ENCODE results near the gene ESPN.

ESPN gene, protein sequence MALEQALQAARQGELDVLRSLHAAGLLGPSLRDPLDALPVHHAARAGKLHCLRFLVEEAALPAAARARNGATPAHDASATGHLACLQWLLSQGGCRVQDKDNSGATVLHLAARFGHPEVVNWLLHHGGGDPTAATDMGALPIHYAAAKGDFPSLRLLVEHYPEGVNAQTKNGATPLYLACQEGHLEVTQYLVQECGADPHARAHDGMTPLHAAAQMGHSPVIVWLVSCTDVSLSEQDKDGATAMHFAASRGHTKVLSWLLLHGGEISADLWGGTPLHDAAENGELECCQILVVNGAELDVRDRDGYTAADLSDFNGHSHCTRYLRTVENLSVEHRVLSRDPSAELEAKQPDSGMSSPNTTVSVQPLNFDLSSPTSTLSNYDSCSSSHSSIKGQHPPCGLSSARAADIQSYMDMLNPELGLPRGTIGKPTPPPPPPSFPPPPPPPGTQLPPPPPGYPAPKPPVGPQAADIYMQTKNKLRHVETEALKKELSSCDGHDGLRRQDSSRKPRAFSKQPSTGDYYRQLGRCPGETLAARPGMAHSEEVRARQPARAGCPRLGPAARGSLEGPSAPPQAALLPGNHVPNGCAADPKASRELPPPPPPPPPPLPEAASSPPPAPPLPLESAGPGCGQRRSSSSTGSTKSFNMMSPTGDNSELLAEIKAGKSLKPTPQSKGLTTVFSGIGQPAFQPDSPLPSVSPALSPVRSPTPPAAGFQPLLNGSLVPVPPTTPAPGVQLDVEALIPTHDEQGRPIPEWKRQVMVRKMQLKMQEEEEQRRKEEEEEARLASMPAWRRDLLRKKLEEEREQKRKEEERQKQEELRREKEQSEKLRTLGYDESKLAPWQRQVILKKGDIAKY

DNA sequence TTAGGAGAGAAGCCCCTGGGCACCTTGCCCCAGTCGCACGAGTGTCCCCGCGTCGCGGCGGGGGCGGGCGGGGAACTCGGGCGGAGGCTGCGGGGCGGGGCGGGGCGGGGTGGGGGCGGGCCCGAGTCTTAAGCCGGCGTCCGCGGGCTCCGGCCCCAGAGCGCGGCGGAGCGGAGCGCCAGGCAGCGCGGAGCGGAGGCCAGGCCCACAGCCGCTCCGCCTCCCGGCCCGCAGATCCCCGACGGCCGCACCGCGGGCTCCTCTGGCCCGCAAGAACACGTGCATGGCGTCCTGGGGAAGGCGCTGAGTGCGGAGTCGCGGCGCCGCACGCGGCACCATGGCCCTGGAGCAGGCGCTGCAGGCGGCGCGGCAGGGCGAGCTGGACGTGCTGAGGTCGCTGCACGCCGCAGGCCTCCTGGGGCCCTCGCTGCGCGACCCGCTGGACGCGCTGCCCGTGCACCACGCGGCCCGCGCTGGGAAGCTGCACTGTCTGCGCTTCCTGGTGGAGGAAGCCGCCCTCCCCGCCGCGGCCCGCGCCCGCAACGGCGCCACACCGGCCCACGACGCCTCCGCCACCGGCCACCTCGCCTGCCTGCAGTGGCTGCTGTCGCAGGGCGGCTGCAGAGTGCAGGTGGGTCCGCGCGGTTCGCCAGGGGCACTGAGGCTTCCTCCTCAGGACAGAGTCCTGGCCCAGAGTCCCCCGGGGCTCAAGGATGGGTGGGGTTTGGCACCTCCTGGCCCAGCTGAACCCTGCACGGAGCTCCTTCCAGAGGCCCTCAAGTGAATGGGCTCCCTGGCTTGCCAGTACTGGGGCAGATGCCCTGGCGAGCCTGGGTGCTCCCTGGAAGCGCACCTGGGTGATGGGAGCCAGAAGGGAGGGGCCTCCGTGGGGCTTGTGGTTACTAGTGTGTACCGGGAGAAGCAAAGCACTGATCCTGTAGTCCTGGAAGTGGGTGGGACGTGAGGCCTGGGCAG is at the start of gene ESPN:
Gene ESPN, plus strand, starts transcription at position 158 of the 975 bp plus-strand sequence. Its CDS starts 180 bp downstream, at position 338.
- peaks cover 97% of the 10 kb centered on the region for H3K27me3 Mint-ChIP-seq
- CTCF ChIA-PET: interaction anchor here (1.2 to 2.6 kb wide), 2 partner anchors 14 to 178 kb away, joined by 4 to 26 read pairs; no protein-coding TSS in a partner anchor
- H3K4me3 Mint-ChIP-seq: peak within 1 kb of the TSS; percentile 41
- H3K4me1 Mint-ChIP-seq: peaks cover 22% of the 10 kb centered on the region
- no peak for DNase-seq
- H3K27ac Mint-ChIP-seq: no peak within 1 kb of the TSS
- H3K9me3 Mint-ChIP-seq: no peaks in the 10 kb centered on the region
- H3K36me3 Mint-ChIP-seq: no peaks in the 10 kb centered on the region

DNA sequence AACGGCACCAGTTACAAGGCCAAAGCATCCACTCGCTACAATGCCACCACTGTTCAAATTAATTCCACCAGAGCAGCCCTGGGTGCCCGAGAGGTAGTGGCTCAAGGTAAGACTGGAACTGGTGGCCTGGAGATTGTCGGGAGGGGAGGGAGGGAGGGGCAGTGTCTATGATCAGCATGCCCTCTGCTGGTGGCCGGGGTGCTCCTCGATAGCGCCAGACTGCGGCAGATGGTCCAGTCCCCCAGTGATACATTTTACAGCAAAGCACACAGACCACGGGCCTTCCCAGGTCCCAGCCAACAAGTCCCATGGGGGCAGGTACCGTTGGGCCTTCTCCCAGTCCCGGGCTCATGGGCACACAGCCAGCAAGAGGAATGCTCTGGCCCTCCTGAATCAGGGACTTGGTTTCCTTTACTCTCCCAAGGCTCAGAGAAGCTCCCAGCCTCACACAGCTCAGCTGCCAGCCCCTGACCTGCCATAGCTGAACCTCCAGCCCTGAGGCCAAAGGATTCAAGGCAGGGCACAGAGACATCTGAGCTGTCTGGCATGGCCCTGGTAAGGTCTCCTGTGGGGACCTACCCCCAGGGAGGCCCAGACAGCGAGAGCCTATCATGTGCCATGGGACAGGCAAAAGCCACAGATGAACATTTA is 46.4 kb upstream of the ESPN start:
- H3K36me3 Mint-ChIP-seq: peaks cover 8% of the 10 kb centered on the region
- CTCF ChIA-PET: interaction anchor here (1.4 to 1.7 kb wide), 2 partner anchors 15 to 30 kb away, joined by 3 to 4 read pairs; no protein-coding TSS in a partner anchor
- no peaks in the 10 kb centered on the region for H3K27me3 Mint-ChIP-seq
- peaks cover 4% of the 10 kb centered on the region for H3K9me3 Mint-ChIP-seq
- DNase-seq: no peak
- no peaks in the 10 kb centered on the region for H3K4me1 Mint-ChIP-seq
- H3K27ac Mint-ChIP-seq: no peak overlapping the region
- H3K4me3 Mint-ChIP-seq: no peak overlapping the region

DNA sequence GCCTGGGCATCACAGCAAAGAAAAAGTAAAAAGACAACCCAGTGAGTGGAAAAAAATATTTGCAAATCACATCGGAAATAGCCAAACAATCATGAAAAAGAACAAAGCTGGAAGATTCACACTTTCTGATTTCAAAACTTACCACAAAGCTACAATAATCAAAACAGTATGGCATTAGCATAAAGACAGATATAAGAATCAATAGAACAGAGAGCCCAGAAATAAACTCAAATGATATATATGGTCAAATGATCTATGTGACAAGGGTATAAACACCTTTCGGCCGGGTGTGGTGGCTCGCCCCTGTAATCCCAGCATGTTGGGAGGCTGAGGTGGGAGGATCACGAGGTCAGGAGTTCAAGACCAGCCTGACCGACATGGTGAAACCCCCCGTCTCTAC is 44.5 kb upstream of the ESPN start:
- Mint-ChIP-seq H3K4me3 (no peak overlapping the region), H3K36me3 (peaks cover 8% of the 10 kb centered on the region), H3K27ac (no peak overlapping the region), H3K9me3 (peaks cover 7% of the 10 kb centered on the region), H3K27me3 (no peaks in the 10 kb centered on the region), H3K4me1 (no peaks in the 10 kb centered on the region)
- CTCF ChIA-PET: no interaction called here
- DNase-seq: no peak

DNA sequence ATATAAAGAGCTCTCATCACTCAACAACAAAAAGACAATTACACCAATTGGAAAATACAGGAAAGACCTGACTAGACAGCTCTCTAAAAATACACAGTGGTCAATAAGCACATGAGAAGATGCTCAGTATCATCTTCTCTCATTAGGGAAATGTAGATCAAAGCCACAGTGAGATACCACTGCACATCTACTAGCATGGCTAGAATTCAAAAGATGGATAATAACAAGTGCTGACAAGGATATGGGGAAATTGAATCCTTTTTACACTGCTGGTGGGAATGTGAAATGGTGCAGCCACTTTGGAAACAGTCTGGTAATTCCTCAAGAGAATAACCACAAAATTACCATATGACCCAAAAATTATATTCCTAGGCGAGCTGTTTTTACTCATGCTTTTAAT is 40.4 kb upstream of the ESPN start:
- CTCF ChIA-PET: interaction anchor here (0.8 to 2.0 kb wide), 3 partner anchors 18 to 35 kb away, joined by 3 to 6 read pairs (median 6); no protein-coding TSS in a partner anchor
- DNase-seq: no peak
- peaks cover 7% of the 10 kb centered on the region for H3K9me3 Mint-ChIP-seq
- H3K36me3 Mint-ChIP-seq: peaks cover 10% of the 10 kb centered on the region
- no peak overlapping the region for H3K27ac Mint-ChIP-seq
- no peaks in the 10 kb centered on the region for H3K27me3 Mint-ChIP-seq
- H3K4me1 Mint-ChIP-seq: peaks cover 13% of the 10 kb centered on the region
- no peak overlapping the region for H3K4me3 Mint-ChIP-seq

DNA sequence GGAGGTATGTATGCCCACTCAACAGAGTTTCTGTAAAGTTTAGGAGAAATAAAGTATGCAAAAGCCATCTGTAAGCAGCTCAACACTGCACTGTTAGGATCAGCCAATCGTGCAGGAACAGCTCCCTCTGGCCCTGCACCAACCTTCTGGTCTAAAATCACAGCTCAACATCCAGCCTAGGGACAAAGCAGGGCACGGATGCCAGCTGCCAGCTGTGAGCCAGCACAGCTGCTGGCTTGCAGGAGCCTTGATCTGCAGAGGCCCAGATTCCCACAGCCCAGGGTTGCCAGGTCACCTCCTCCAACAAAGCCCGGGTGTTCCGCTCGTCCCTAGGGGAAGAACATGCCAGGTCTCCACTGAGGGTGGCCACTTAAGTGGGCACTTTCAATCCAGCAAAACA is 39.6 kb upstream of the ESPN start:
- no peaks in the 10 kb centered on the region for H3K27me3 Mint-ChIP-seq
- H3K4me1 Mint-ChIP-seq: peaks cover 16% of the 10 kb centered on the region
- H3K9me3 Mint-ChIP-seq: peaks cover 4% of the 10 kb centered on the region
- H3K36me3 Mint-ChIP-seq: peaks cover 8% of the 10 kb centered on the region
- no peak overlapping the region for H3K27ac Mint-ChIP-seq
- CTCF ChIA-PET: interaction anchor here (0.6 to 2.0 kb wide), 5 partner anchors 20 to 417 kb away, joined by 3 to 6 read pairs (median 4); no protein-coding TSS in a partner anchor
- no peak for DNase-seq
- no peak overlapping the region for H3K4me3 Mint-ChIP-seq

DNA sequence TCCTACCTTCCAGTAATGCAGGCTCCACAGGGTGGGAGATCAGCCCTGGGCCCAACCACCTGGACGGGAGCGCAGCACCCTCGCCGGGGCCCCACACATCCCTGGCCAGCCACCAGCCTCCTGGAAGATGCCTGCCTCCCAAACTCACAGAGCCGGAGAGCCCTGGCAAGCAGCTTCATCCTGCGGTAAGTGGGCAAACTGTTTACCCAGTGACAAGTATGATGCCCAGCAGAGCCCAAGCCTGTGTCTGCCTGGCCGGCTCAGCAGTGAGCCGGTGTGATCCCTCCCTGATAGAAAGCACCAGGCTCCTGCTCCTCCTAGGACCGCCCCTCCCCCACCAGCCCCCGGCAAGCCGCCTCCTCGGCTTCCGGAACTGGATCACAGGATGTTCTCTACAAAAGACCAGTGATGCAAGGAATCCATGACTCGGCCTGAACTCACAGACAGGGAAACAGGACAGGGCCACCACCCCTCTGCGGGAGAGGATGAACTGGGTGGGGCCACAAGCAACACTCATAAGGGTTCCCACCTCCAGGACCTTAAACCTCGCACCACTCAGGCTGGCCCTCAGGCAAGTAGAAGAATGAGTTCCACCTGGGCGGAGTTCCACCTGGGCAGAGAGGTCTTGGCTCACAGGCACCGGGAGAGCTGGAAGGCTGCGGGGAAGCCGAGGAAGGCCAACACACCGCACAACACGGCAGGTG is 38.9 kb upstream of the ESPN start:
- H3K27me3 Mint-ChIP-seq: no peaks in the 10 kb centered on the region
- no peak for DNase-seq
- H3K27ac Mint-ChIP-seq: no peak overlapping the region
- H3K4me1 Mint-ChIP-seq: peaks cover 18% of the 10 kb centered on the region
- H3K9me3 Mint-ChIP-seq: peaks cover 3% of the 10 kb centered on the region
- peaks cover 7% of the 10 kb centered on the region for H3K36me3 Mint-ChIP-seq
- CTCF ChIA-PET: interaction anchor here (0.6 to 2.0 kb wide), 3 partner anchors 19 to 262 kb away, joined by 4 to 6 read pairs (median 4); no protein-coding TSS in a partner anchor
- no peak overlapping the region for H3K4me3 Mint-ChIP-seq

DNA sequence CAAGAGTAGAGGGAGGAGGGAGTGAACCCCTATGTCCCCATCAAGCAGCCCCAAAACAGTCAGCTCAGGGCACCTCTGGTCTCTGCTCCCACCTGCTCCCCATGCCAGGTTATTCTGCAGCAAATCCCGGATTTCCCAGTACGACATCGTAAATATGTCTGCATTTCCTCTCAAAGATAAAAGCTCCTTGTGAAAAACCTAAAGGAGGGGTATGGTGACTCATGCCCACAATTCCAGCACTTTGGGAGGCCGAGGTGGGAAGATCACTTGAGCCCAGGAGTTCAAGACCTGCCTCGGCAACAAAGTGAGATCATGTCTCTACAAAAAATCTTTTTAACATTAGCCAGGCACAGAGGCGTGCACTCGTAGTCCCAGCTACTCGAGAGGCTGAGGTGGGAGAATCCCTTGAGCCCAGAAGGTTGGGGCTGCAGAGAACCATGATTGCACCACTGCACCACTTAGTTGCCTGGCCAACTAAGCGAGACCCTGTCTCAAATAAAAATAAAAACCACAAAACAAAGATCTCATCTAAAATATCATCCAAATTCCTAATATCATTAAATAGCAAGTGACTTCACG is 38.1 kb upstream of the ESPN start:
- Mint-ChIP-seq H3K36me3 (peaks cover 5% of the 10 kb centered on the region), H3K27me3 (no peaks in the 10 kb centered on the region), H3K4me1 (peaks cover 22% of the 10 kb centered on the region), H3K9me3 (peaks cover 3% of the 10 kb centered on the region), H3K4me3 (no peak overlapping the region), H3K27ac (no peak overlapping the region)
- CTCF ChIA-PET: interaction anchor here (2.0 kb wide), 1 partner anchor 24 kb away, joined by 6 read pairs; no protein-coding TSS in a partner anchor
- no peak for DNase-seq

DNA sequence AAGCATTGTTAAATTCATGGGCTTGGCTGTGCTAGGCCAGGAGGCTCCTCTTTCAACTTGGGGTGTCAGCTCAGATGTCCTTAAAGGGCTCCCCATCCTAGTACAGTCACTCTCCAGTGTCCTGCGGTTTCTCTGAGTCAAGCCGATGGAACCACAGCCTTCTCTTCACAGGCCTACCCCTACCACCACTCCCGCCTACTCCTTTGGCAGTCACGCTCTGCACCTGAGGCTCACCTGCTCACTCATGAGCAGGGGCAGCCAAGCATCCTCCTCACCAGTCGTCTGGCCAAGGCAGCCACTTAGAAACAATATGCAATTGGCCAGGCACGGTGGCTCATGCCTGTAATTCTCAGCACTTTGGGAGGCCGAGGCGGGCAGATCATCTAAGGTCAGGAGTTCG is 34.6 kb upstream of the ESPN start:
- no peak for DNase-seq
- CTCF ChIA-PET: no interaction called here
- Mint-ChIP-seq H3K4me3 (no peak overlapping the region), H3K27me3 (no peaks in the 10 kb centered on the region), H3K9me3 (no peaks in the 10 kb centered on the region), H3K27ac (no peak overlapping the region), H3K4me1 (peaks cover 43% of the 10 kb centered on the region), H3K36me3 (peaks cover 6% of the 10 kb centered on the region)

DNA sequence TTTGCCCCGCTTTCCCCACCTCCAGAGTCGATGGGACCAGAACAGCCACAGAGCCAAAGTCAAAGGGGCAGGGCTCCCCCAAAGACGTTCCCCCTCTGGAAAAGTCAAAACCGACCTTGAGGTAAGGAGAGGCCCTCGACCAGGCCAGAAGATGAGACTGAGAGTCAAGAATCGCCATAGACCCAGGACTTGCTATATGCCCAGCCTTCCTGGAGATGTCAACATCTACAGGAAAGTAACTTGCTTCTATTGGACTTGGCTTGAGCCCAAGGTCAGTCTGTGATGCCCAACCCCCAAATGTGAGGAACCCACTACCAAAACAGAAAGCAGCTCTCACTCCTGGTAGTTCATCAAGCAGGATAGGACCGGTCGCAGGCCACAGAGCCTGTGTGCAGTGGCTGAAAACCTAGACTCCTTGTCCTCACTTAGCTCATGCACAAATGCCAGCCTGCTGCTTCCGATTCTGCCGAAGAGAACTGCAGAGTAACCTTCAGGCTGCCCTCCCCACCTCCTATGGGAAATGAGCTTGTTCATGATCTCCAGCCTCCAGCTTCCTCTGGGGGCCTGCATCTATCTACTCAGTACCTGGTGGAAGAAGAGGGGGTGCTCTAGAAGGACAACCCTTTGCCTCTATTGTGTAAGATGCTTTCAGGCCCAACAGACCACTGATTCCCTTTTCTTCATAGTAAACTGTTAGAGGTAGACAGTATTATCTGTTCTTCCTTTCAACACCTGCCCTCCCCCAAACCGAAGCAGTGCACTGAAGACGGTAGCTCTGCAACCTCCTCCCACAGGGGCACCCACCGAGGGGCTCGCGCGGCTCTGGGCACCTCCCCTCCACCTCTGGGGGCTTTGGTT is 32.4 kb upstream of the ESPN start:
- H3K9me3 Mint-ChIP-seq: peaks cover 3% of the 10 kb centered on the region
- peak overlapping the region; percentile 90 for H3K4me3 Mint-ChIP-seq
- DNase-seq: peak; percentile 36
- no peaks in the 10 kb centered on the region for H3K27me3 Mint-ChIP-seq
- peaks cover 6% of the 10 kb centered on the region for H3K36me3 Mint-ChIP-seq
- CTCF ChIA-PET: interaction anchor here (0.8 to 2.4 kb wide), 8 partner anchors 9 to 35 kb away, joined by 3 to 9 read pairs (median 4); no protein-coding TSS in a partner anchor
- peak overlapping the region; percentile 90 for H3K27ac Mint-ChIP-seq
- H3K4me1 Mint-ChIP-seq: peaks cover 47% of the 10 kb centered on the region

DNA sequence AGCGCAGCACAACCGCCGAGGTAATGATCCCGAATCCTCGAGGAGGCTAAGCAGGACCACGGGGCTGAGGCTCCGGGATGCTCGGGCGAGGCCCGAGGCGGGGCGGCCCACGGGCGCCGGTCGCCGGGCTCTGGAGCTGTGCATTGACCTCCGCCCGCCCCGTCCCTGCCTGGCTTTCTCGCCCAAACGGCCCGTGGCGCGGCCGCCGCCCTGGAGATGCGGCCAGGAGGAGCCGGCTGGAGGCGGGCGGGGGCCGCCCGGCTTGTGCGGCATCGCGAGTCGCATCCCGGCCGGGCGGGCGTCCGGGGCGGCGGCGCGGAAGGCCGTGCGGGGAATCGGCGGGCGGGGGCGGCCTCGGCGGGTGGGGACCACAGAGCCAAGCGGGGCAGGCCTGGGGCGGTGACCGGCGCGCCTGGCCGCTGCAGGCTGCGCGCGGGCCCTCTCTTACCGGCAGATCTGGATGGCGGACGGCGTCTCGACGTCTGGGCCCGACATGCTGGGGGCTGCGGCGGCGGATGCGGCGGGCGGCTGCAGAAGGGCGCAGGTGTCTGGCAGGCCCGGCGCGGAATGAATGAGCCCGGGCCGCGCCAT is 31.7 kb upstream of the ESPN start:
- Mint-ChIP-seq H3K27me3 (peaks cover 2% of the 10 kb centered on the region), H3K9me3 (peaks cover 3% of the 10 kb centered on the region), H3K27ac (peak overlapping the region; percentile 90), H3K4me3 (peak overlapping the region; percentile 90), H3K4me1 (peaks cover 44% of the 10 kb centered on the region), H3K36me3 (peaks cover 6% of the 10 kb centered on the region)
- CTCF ChIA-PET: interaction anchor here (0.9 to 2.4 kb wide), 6 partner anchors 8 to 34 kb away, joined by 3 to 9 read pairs (median 4); no protein-coding TSS in a partner anchor
- DNase-seq: no peak

Measured in activated naive CD4-positive, alpha-beta T cell treated with anti-CD3 and anti-CD28 coated beads, Interleukin-2, amount 10 ng/mL, durations not matched to agents 7 days and 5 days (primary cell).